Measurements from ENCODE around the gene LRP1B. TPM values are rescaled to one million over a fixed set of nuclear protein-coding genes. Genes with fewer than 3 reads are reported as not detected.

The LRP1B gene
- total and polyA plus RNA-seq, 2 experiments from 2014 or later: not detected

GRCh38 chr2:141492816-141493215 lies 638.0 kb downstream of the LRP1B start:
- TF ChIP-seq EZH2phosphoT487 (IDR thresholded peaks at IDR 0.05; ENCODE audit: insufficient read depth, low read depth) (no peak), EZH2 (IDR thresholded peaks at IDR 0.05; ENCODE audit: insufficient read depth, poor library complexity, severe bottlenecking) (no peak)
- in situ Hi-C loops (cut with MboI): no loop called here
- H3K36me3 ChIP-seq (ENCODE audit: low read depth): no peaks in the 10 kb centered on the region

GRCh38 chr2:141490886-141491285 lies 639.9 kb downstream of the LRP1B start:
- WGBS, 2 experiments (ENCODE audit: low coverage in 1 of 2, low lambda C conversion rate in 2 of 2, missing lambda C conversion rate in 2 of 2): 36 to 39% methylated on average over 1 of the region's 1 CpG
- in situ Hi-C loops (cut with MboI): no loop called here
- H3K9me3 ChIP-seq (ENCODE audit: low read depth): no peaks in the 10 kb centered on the region
- no peak for TF ChIP-seq EZH2 (IDR thresholded peaks at IDR 0.05; ENCODE audit: insufficient read depth, poor library complexity, severe bottlenecking)
- TF ChIP-seq EZH2phosphoT487 (IDR thresholded peaks at IDR 0.05; ENCODE audit: insufficient read depth, low read depth): no peak
- H3K9ac ChIP-seq: no peak overlapping the region
- H3K79me2 ChIP-seq (ENCODE audit: insufficient read depth): no peaks in the 10 kb centered on the region
- no peak overlapping the region for H3K4me2 ChIP-seq (ENCODE audit: unreplicated experiment)
- H4K20me1 ChIP-seq (ENCODE audit: insufficient read depth): no peaks in the 10 kb centered on the region
- H3F3A ChIP-seq (ENCODE audit: insufficient read depth): no peaks in the 10 kb centered on the region
- H3K27me3 ChIP-seq (replicated peaks; ENCODE audit: insufficient read depth): no peaks in the 10 kb centered on the region
- no peak overlapping the region for H3K27ac ChIP-seq
- no peak overlapping the region for H3K4me3 ChIP-seq
- H3K9me2 ChIP-seq (ENCODE audit: insufficient read depth): no peaks in the 10 kb centered on the region
- H3K36me3 ChIP-seq (ENCODE audit: low read depth): no peaks in the 10 kb centered on the region
- H2AFZ ChIP-seq: no peak overlapping the region
- 0 out of 2 replicates have a peak, but pooled peaks cover 6% of the 10 kb centered on the region for H3K4me1 ChIP-seq (ENCODE audit: insufficient read depth)
- no peak for DNase-seq

More at GRCh38 chr2:141492816-141493215, 638.0 kb downstream of the LRP1B start:
- Histone ChIP-seq H3K27ac (no peak overlapping the region), H2AFZ (no peak overlapping the region), H3K79me2 (ENCODE audit: insufficient read depth) (no peaks in the 10 kb centered on the region), H3K9ac (no peak overlapping the region), H3K4me2 (ENCODE audit: unreplicated experiment) (no peak overlapping the region), H3K9me3 (ENCODE audit: low read depth) (no peaks in the 10 kb centered on the region), H3K27me3 (replicated peaks; ENCODE audit: insufficient read depth) (no peaks in the 10 kb centered on the region), H3F3A (ENCODE audit: insufficient read depth) (no peaks in the 10 kb centered on the region), H3K4me3 (no peak overlapping the region), H3K4me1 (ENCODE audit: insufficient read depth) (peaks cover 6% of the 10 kb centered on the region; the same call in 1 of the 2 replicates), H4K20me1 (ENCODE audit: insufficient read depth) (no peaks in the 10 kb centered on the region), H3K9me2 (ENCODE audit: insufficient read depth) (no peaks in the 10 kb centered on the region)
- WGBS, 2 experiments (ENCODE audit: low coverage in 1 of 2, low lambda C conversion rate in 2 of 2, missing lambda C conversion rate in 2 of 2): 36 to 50% methylated on average over 3 of the region's 3 CpGs
- no peak for DNase-seq

GRCh38 chr2:141482697-141483096 lies 648.1 kb downstream of the LRP1B start:
- Histone ChIP-seq H3K4me3 (no peak overlapping the region), H3K36me3 (ENCODE audit: low read depth) (no peaks in the 10 kb centered on the region), H4K20me1 (ENCODE audit: insufficient read depth) (no peaks in the 10 kb centered on the region), H3F3A (ENCODE audit: insufficient read depth) (no peaks in the 10 kb centered on the region), H3K79me2 (ENCODE audit: insufficient read depth) (no peaks in the 10 kb centered on the region), H3K9ac (no peak overlapping the region), H2AFZ (no peak overlapping the region), H3K4me1 (ENCODE audit: insufficient read depth) (no peaks in the 10 kb centered on the region), H3K9me3 (ENCODE audit: low read depth) (no peaks in the 10 kb centered on the region), H3K9me2 (ENCODE audit: insufficient read depth) (no peaks in the 10 kb centered on the region), H3K4me2 (ENCODE audit: unreplicated experiment) (no peak overlapping the region), H3K27ac (no peak overlapping the region), H3K27me3 (replicated peaks; ENCODE audit: insufficient read depth) (no peaks in the 10 kb centered on the region)
- no peak for DNase-seq
- 80% methylated on average over 2 to 3 of the region's 3 CpGs for WGBS, 2 experiments (ENCODE audit: low coverage in 1 of 2, low lambda C conversion rate in 2 of 2, missing lambda C conversion rate in 2 of 2)
- in situ Hi-C loops (cut with MboI): no loop called here
- TF ChIP-seq EZH2phosphoT487 (IDR thresholded peaks at IDR 0.05; ENCODE audit: insufficient read depth, low read depth) (no peak), EZH2 (IDR thresholded peaks at IDR 0.05; ENCODE audit: insufficient read depth, poor library complexity, severe bottlenecking) (no peak)

- 45 to 52% methylated on average over 6 of the region's 6 CpGs for WGBS, 2 experiments (ENCODE audit: low coverage in 1 of 2, low lambda C conversion rate in 2 of 2, missing lambda C conversion rate in 2 of 2)
- no peak for DNase-seq
- Histone ChIP-seq H3K9me3 (ENCODE audit: low read depth) (no peaks in the 10 kb centered on the region), H3K36me3 (ENCODE audit: low read depth) (no peaks in the 10 kb centered on the region), H3K9ac (no peak overlapping the region), H4K20me1 (ENCODE audit: insufficient read depth) (no peaks in the 10 kb centered on the region), H3K27ac (no peak overlapping the region), H3K9me2 (ENCODE audit: insufficient read depth) (no peaks in the 10 kb centered on the region; the same call in 1 of the 2 replicates), H3F3A (ENCODE audit: insufficient read depth) (no peaks in the 10 kb centered on the region), H3K79me2 (ENCODE audit: insufficient read depth) (no peaks in the 10 kb centered on the region), H3K4me2 (ENCODE audit: unreplicated experiment) (no peak overlapping the region), H3K27me3 (replicated peaks; ENCODE audit: insufficient read depth) (no peaks in the 10 kb centered on the region), H3K4me3 (no peak overlapping the region), H2AFZ (no peak overlapping the region), H3K4me1 (ENCODE audit: insufficient read depth) (no peaks in the 10 kb centered on the region)
- TF ChIP-seq EZH2 (IDR thresholded peaks at IDR 0.05; ENCODE audit: insufficient read depth, poor library complexity, severe bottlenecking) (no peak), EZH2phosphoT487 (IDR thresholded peaks at IDR 0.05; ENCODE audit: insufficient read depth, low read depth) (no peak)
- in situ Hi-C loops (cut with MboI): no loop called here
Measured at GRCh38 chr2:141475801-141476200, 655.0 kb downstream of the LRP1B start.

- H3K9me3 ChIP-seq (ENCODE audit: low read depth): no peaks in the 10 kb centered on the region
- no peaks in the 10 kb centered on the region for H3K36me3 ChIP-seq (ENCODE audit: low read depth)
- no peaks in the 10 kb centered on the region; the same call in 1 of the 2 replicates for H3K9me2 ChIP-seq (ENCODE audit: insufficient read depth)
- WGBS, 2 experiments (ENCODE audit: low coverage in 1 of 2, low lambda C conversion rate in 2 of 2, missing lambda C conversion rate in 2 of 2): 5 to 10% methylated on average over 6 of the region's 6 CpGs
- H2AFZ ChIP-seq: no peak overlapping the region
- in situ Hi-C loops (cut with MboI): no loop called here
- no peak overlapping the region for H3K27ac ChIP-seq
- no peaks in the 10 kb centered on the region for H3K27me3 ChIP-seq (replicated peaks; ENCODE audit: insufficient read depth)
- TF ChIP-seq EZH2 (IDR thresholded peaks at IDR 0.05; ENCODE audit: insufficient read depth, poor library complexity, severe bottlenecking) (no peak), EZH2phosphoT487 (IDR thresholded peaks at IDR 0.05; ENCODE audit: insufficient read depth, low read depth) (no peak)
- H3K4me1 ChIP-seq (ENCODE audit: insufficient read depth): no peaks in the 10 kb centered on the region
- H3F3A ChIP-seq (ENCODE audit: insufficient read depth): no peaks in the 10 kb centered on the region
- H3K4me3 ChIP-seq: no peak overlapping the region
- H4K20me1 ChIP-seq (ENCODE audit: insufficient read depth): no peaks in the 10 kb centered on the region
- H3K79me2 ChIP-seq (ENCODE audit: insufficient read depth): no peaks in the 10 kb centered on the region
- H3K4me2 ChIP-seq (ENCODE audit: unreplicated experiment): no peak overlapping the region
- no peak overlapping the region for H3K9ac ChIP-seq
- DNase-seq: no peak
Measured at GRCh38 chr2:141468761-141469160, 662.1 kb downstream of the LRP1B start.
